KOPT-K1 (cell line): ENCODE data around the gene PPM1H.

Source experiments
- H3K27ac ChIP-seq: fragments of 200-600 bp; sonication (generic); 2 replicates; pipeline ENCODE4 v1.5.1; 2016; ENCODE audit warnings: antibody characterized with exemption, mild to moderate bottlenecking, low read depth, low read length; ENCODE audit not compliant: poor library complexity, severe bottlenecking
- H3K36me3 ChIP-seq: fragments of 200-600 bp; sonication (generic); 2 replicates; pipeline ENCODE4 v1.5.1; 2017; ENCODE audit warnings: antibody characterized with exemption, mild to moderate bottlenecking, low read length, moderate library complexity; ENCODE audit not compliant: insufficient read depth
- H3K9me3 ChIP-seq: fragments of 200-600 bp; sonication (generic); 2 replicates; pipeline ENCODE4 v1.5.1; 2017; ENCODE audit warnings: antibody characterized with exemption, low read length, mild to moderate bottlenecking; ENCODE audit not compliant: insufficient read depth, poor library complexity, severe bottlenecking

Gene PPM1H

GRCh38 chr12:62716866-62717525 is 218.0 kb downstream of the PPM1H start:
- Histone ChIP-seq H3K36me3 (no peaks in the 10 kb centered on the region), H3K9me3 (no peaks in the 10 kb centered on the region), H3K27ac (no peak overlapping the region)

- no peaks in the 10 kb centered on the region for H3K9me3 ChIP-seq
- H3K27ac ChIP-seq = no peak overlapping the region
- no peaks in the 10 kb centered on the region for H3K36me3 ChIP-seq
Measured at GRCh38 chr12:62716037-62716436, 218.9 kb downstream of the PPM1H start.

DNA sequence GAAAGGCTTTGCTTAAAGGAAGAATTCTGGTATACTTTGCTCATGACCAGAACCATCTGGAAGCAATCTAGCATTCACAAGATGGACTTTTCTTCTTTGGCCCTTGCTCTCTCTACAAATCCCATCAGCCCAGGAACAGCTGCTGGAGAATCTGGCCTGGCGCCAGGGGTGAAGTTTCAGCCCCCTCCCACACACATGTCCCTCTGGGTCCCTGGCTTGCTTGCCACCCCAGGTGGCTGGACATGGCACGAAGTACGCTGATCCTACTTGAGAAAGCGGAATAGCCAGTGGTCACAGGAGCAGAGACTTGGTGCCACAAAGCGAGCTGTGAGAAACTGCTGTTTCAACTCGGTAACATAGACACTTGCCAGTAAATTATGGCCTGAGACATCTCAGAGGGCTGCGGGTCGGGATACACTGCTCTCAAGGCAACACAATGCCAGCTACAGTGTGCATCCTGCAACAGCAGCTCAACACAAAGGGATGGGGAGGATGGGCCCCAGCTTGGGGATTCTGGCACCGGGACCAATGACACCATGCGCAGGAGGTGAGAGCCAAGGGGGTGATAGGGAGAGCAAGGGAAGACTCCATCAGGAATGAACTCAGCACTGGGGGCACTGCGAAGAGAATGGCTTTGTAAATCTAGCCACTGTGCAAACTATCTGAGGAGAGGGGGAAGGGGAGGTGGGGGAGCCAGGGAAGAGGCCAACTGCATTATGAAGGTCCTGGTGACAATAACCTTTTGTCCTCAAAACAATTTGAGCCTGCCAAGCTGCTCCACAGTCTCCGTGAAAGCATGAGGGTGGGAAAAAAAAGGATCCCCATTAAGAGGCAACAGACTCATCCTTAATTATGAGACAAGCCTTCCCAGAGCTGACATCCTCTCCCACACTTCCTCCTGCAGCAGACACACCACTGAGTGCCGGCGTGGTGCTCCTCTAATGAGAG is 219.9 kb downstream of the PPM1H start:
- Histone ChIP-seq H3K27ac (no peak overlapping the region), H3K9me3 (no peaks in the 10 kb centered on the region), H3K36me3 (no peaks in the 10 kb centered on the region)

GRCh38 chr12:62714181-62714773 is 220.7 kb downstream of the PPM1H start:
- no peaks in the 10 kb centered on the region for H3K36me3 ChIP-seq
- no peaks in the 10 kb centered on the region for H3K9me3 ChIP-seq
- no peak overlapping the region for H3K27ac ChIP-seq

GRCh38 chr12:62713723-62714122 is 221.2 kb downstream of the PPM1H start:
- Histone ChIP-seq H3K36me3 (no peaks in the 10 kb centered on the region), H3K9me3 (no peaks in the 10 kb centered on the region), H3K27ac (no peak overlapping the region)

DNA sequence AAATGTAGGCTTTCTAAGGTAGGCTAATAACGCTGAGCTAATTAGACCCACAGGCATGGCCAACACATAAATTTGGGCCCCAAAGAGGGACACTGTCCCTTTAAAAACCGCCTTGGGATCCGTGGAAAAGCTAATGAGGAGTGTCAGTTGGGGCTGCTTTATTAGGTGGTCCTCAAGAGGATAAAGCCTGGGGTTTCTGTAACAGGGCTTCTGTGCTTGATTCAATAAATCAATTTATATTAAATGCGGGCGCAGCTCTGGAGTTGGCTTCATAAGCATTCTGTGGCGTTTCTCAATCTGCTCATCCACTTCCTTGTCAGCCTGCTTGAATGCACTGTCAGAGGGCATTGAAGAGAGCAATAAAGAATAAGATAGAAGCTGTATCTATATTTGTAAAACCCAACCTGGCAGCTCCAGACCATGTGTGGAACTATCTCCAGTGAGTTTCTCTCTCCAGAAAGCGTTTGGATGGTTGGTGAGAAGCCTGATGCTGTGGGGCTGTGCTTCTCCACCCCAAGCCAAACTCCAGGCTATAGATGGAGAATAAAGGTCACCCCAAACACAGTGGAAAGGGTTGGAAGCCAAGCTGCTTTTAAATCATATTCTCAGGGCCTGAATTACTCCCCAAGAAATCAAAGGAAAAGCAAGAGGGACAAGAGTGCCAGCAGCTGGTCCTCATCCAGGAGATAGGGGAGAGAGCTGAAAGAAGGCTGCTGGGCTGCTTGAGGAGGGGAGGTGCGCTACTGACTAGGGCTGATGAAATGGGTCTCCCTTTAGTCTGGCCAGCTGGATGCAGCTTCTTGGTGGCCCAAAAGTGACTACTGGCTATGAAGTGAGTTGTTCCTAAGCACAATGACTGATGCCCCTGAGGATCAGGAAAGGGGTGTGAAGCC is 222.0 kb downstream of the PPM1H start:
- no peaks in the 10 kb centered on the region for H3K9me3 ChIP-seq
- H3K36me3 ChIP-seq = no peaks in the 10 kb centered on the region
- H3K27ac ChIP-seq = no peak overlapping the region

DNA sequence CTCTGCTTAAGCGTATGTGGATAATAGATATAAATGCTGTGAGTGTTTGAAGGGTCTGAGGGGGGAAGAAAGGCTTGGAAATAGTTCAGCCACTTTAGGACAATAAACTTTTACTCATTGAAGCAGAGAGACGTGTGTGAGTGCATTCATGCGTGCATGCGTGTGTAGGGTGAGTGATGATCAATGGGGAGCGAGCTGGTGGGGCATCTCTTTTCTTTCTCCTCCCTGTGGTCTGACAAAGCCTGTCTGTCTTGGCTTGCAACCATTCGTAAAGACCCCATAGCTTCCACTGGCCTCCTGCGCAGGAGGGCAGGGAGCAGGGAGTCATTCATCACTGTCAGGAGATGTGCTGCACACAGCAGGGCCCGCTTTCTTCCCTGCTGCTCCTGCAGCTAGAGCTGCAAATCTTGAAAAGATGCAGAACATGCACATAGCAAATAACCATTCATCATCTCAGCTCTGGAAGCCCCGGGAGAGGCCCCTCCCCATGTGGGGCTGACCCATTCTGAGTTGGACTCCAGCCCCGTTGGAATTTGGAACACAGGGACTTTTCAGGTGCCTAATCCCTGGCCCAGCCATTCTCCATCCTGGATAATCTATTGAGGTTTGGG is 223.2 kb downstream of the PPM1H start:
- no peaks in the 10 kb centered on the region for H3K36me3 ChIP-seq
- no peaks in the 10 kb centered on the region for H3K9me3 ChIP-seq
- no peak overlapping the region for H3K27ac ChIP-seq

- Histone ChIP-seq H3K27ac (no peak overlapping the region), H3K36me3 (no peaks in the 10 kb centered on the region), H3K9me3 (no peaks in the 10 kb centered on the region)
Measured at GRCh38 chr12:62709311-62709710, 225.6 kb downstream of the PPM1H start.

DNA sequence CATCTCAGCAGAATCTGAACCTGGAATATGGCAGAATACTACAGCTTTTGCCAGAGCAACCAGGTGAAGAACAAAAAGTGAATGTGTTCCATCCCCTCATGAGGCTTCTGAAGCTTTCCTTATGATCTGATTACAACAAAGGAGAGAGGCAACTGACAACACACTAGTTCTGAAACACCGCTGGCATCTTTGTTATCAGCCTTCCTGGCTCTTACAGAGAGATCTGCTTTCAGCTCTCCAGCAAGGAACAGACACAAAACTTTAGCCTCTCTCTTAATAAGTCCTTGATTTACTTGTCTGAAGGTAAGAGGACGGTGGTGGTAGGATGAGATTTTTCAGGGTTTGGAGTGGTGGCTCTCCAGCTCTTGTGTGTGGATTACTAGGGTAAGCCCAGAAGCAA is 227.0 kb downstream of the PPM1H start:
- Histone ChIP-seq H3K9me3 (no peaks in the 10 kb centered on the region), H3K36me3 (no peaks in the 10 kb centered on the region)

GRCh38 chr12:62705846-62706245 is 229.1 kb downstream of the PPM1H start:
- Histone ChIP-seq H3K9me3 (no peaks in the 10 kb centered on the region), H3K27ac (no peak overlapping the region), H3K36me3 (no peaks in the 10 kb centered on the region)

More for the DNA sequence above, 227.0 kb downstream of the PPM1H start:
- no peak overlapping the region for H3K27ac ChIP-seq

GRCh38 chr12:62703011-62703380 is 232.0 kb downstream of the PPM1H start:
- Histone ChIP-seq H3K9me3 (no peaks in the 10 kb centered on the region), H3K36me3 (no peaks in the 10 kb centered on the region), H3K27ac (no peak overlapping the region)

DNA sequence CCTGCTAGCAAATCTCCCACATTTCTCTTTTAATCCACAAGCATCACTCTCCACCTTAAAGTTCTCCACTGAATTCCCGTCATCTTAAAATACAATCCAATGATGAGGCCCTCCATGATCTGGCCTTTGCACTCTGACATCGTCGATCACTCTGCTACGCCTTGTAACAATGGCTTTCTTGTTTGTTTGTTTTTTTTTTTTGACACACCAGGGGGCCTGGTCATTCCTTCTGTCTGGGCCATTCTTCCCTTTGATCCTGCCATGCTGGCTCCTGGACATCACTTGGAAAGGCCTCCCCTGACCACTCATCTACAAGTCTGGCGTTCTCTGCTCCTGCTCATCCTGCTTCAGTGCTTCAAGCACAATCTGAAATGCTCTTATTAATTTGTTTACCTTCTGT is 233.5 kb downstream of the PPM1H start:
- H3K36me3 ChIP-seq = no peaks in the 10 kb centered on the region
- no peaks in the 10 kb centered on the region for H3K9me3 ChIP-seq
- no peak overlapping the region for H3K27ac ChIP-seq

DNA sequence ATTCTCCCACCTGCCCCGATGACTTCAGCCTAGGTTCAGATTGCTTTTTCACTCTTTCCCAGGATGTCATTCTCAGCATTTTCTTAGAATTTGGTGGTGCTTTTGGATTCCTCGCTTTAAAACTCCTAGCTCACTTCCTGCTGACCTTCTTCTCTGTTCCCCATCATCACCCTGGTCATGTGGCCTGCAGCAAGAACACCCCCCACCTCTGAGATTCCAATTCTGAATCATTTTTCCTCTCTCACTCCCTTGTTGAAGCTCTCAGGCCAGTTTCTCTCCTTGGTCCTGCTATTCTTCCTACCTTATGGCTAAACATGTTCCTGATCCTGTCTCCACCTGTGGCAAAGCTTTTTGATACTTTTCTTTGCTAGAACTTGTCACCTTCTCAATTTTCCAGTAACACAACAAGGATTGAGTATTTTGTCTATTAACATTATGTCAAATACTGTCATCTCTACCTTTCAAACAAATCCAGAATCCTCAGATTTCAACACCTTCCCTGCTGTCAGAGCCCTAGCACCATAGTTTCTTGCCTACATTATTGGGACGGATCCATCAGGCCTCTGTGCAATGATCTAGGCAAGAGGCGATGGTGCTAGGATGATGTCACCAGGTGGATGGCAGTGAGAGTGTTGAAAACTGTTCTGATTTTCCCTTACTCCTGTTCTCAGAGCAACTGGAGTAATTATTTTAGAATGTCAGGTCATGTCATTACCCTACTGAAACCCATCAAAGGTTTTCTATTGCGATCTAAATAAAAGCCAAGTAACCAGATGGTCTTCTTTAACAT is 234.7 kb downstream of the PPM1H start:
- Histone ChIP-seq H3K9me3 (no peaks in the 10 kb centered on the region), H3K36me3 (no peaks in the 10 kb centered on the region), H3K27ac (no peak overlapping the region)

DNA sequence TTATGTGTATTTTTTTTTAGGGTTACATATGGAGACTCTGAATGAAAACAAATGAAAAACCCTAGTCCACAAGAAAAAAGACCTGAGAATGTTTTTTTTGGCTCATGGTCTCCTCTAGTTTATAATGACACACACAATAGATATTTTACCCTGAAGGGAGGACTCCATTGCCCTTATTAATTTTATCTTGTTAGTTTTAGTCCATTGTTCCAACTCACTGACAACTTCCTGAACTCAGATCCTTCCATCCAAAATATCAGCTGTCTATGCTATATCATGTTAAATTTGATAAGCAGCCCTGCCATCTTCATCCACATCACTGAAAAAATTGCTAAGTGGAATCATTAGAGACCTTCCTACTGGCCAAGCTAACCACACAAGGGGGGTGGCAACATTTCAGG is 236.2 kb downstream of the PPM1H start:
- H3K36me3 ChIP-seq = no peaks in the 10 kb centered on the region
- no peaks in the 10 kb centered on the region for H3K9me3 ChIP-seq
- no peak overlapping the region for H3K27ac ChIP-seq
